DMS114 treated with DMSO at 0.1 percent for 48 hours (cell line): ENCODE data around the gene ERICH6.

Experiments used
- DNase-seq: peaks from one replicate; lab custom pipeline; 2025; ENCODE audit not compliant: unreplicated experiment; lab: John Stamatoyannopoulos, UW

ERICH6 gene

DNA sequence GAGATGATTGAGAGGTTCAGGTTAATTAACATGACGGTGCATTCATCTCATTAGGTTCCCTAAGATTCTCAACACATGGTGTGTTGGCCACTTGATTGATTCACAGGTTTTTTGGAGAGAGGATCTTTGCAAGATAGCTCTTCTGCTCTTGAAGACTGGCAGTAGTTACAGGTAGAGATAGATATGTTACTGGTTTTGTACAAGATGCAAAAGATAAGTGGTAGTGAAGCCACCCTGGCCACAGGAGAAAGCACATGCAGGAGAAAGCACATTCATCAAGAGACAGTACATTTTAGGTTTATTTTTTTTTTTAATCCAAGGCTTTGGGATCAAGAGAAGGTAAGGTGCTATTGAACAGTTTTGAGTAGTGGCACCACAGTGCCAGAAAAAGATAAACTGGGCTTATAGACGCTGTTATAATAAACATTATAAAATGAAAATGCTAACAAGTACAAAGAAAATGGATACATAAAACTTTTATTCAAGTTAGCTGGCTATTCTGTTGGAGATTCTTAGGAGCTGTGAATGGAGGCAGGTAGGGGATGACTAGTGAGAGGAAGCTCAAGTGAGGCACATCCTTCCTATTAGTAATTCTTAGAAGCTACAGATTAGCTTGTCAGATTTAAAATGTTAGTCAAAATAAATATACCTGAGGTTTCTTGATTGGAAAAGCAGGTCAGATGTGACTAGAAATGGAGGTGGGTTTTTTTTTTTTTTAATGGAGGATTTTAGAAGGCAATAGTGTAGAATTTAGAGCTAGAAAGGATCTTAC is 89.8 kb downstream of the ERICH6 start:
- no peak for DNase-seq

DNA sequence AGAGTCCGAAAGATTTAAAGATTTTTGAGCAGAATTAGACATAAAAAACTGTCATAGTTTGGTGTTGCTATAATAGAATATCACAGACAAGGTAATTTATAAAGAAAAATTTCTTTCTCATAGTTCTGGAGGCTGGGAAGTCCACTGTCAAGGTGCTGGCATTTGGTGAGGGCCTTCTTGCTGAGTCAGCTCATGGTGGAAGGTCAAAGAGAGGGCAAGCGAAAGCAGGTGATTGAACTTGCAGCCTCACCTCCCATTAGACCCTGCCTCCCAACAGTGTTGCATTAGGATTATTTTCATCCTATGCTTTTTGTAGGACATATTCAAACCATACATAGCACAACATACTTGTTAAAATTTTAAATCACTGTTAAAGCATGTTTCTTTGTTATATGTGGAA is 90.7 kb downstream of the ERICH6 start:
- no peak for DNase-seq

DNA sequence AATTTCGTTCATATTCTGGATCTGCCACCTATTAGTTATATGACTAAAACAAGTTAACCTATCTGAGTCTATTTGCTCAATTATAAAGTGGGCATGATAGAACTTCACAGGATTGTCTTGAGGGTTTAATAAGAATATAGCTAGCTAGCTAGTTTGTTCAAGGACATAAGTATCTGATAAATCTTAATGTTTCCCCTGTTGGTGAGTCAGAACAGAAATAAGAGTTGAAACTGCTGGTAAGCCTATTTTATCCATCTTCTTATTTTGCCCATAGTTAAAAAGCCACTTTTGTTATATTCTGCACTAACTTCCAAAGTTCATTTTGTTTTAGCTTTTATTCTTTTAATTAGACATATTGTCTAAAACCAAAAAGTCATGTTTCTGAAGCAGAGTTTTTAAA is 91.2 kb downstream of the ERICH6 start:
- no peak for DNase-seq

DNA sequence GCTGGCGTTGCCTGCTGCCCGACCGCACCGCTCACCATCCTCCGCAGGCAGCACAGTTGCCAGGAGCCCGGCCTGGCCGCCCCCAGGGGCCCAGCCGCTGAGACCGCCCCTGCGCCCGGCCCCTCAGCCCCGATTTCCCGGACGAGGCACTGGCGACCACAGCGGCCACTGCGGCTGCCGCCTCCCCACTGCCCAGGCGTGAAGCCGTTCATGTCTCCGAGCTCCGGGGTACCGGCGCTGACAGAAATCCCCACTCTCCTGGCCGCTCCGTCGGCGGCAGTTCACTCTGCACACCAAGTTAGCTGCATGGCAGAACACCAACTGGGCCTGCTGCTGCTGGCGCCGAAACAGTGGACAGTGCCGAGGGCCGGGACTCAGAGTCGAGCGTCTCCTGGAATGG is 92.1 kb downstream of the ERICH6 start:
- no peak for DNase-seq

DNA sequence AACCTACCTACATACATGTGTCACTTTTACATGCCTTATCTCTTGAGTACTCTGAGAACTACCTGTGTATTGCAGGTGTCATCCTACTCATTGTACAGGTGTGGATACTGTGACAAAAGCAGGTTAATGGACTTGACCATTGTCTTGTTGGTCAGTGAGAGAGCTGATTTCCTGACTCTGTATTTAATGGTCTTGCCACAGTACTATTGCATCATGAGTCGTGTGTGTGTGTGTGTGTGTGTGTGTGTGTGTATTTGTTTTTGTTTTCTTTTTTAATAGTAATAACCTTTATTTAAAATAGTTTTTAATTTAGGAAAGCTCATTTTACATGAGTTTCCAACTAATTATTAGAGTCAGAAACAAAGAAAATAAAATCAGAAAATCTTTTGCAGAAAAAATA is 92.9 kb downstream of the ERICH6 start:
- DNase-seq, result no peak

DNA sequence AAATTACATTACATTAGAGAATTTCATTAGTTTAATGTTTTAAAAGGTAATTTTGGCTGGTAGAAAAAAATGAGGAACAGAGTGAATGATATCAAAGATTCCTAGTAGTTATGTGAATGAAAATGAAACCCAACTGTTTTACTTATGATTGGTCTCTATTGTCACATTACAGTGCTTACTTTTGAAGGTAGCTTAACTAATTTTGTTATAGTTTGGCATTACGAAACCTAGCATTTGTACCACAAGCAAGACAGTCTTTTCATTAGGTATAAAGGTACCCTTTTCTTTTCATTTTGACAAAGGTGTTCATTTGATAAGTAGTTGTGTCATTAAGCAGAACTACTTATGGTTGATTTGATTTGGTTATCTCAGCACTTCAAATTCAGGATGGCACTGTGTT is 93.7 kb downstream of the ERICH6 start:
- no peak for DNase-seq
